Measurements from ENCODE around the gene CCR4. TPM values are rescaled to one million over a fixed set of nuclear protein-coding genes. Genes with fewer than 3 reads are reported as not detected.
"Not testable (repeated sequence)": the region's sequence is repeated elsewhere in the genome, so short reads cannot be mapped to it uniquely, and the experiment has no call there.

Gene CCR4
- total RNA-seq, 3 donors from 2014 or later (not counting 1 experiment from before 2014, with no cell fraction given), result 0.52 to 2.5 (median 1.4) TPM

DNA sequence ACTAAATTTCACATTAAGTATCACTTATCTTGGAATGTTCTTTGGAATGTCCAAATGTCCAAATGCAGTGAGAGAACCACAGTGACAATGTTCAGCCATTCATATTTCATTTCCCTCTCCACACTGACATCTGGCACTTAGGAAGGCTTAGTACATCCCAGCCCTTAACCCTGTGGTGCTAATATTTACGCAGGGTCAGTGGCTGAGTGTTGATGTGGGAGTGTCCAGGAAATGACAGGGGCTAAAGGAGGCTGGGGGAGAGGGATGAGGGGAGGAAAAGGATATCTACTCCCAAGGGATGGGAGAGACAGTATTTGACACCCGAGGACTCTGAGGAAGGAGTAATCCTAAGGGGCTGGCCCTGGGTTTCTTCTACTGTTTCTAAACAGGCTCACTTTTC lies 14.1 kb upstream of the CCR4 start:
- no peaks in the 10 kb centered on the region for H3K27me3 ChIP-seq (ENCODE audit: control insufficient read depth, insufficient read depth, low read length)
- WGBS (ENCODE audit: insufficient coverage), result 92% methylated on average over 2 of the region's 2 CpGs
- DNase-seq (no peak), ATAC-seq (no peak)
- Mint-ChIP-seq H3K36me3 (no peaks in the 10 kb centered on the region), H3K4me3 (no peak overlapping the region), H3K27ac (no peak overlapping the region), H3K27me3 (ENCODE audit: low read depth in 2 of 2) (no peaks in the 10 kb centered on the region), H3K9me3 (no peaks in the 10 kb centered on the region), H3K4me1 (no peaks in the 10 kb centered on the region)
- H3K9me3 ChIP-seq (ENCODE audit: control insufficient read depth, insufficient read depth, low read length), result no peaks in the 10 kb centered on the region
- H3K4me1 ChIP-seq (ENCODE audit: control insufficient read depth, insufficient read depth, low read length), result no peaks in the 10 kb centered on the region
- intact Hi-C loops (cut with micrococcal nuclease), result no loop called here
- H3K4me3 ChIP-seq (ENCODE audit: low read length), result no peak overlapping the region
- TF ChIP-seq, protein P1, sequence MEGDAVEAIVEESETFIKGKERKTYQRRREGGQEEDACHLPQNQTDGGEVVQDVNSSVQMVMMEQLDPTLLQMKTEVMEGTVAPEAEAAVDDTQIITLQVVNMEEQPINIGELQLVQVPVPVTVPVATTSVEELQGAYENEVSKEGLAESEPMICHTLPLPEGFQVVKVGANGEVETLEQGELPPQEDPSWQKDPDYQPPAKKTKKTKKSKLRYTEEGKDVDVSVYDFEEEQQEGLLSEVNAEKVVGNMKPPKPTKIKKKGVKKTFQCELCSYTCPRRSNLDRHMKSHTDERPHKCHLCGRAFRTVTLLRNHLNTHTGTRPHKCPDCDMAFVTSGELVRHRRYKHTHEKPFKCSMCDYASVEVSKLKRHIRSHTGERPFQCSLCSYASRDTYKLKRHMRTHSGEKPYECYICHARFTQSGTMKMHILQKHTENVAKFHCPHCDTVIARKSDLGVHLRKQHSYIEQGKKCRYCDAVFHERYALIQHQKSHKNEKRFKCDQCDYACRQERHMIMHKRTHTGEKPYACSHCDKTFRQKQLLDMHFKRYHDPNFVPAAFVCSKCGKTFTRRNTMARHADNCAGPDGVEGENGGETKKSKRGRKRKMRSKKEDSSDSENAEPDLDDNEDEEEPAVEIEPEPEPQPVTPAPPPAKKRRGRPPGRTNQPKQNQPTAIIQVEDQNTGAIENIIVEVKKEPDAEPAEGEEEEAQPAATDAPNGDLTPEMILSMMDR (IDR thresholded peaks at IDR 0.05), result no peak
- H3K36me3 ChIP-seq (ENCODE audit: control insufficient read depth, insufficient read depth, low read length), result no peaks in the 10 kb centered on the region
- no peak overlapping the region for H3K27ac ChIP-seq (ENCODE audit: low read length)

DNA sequence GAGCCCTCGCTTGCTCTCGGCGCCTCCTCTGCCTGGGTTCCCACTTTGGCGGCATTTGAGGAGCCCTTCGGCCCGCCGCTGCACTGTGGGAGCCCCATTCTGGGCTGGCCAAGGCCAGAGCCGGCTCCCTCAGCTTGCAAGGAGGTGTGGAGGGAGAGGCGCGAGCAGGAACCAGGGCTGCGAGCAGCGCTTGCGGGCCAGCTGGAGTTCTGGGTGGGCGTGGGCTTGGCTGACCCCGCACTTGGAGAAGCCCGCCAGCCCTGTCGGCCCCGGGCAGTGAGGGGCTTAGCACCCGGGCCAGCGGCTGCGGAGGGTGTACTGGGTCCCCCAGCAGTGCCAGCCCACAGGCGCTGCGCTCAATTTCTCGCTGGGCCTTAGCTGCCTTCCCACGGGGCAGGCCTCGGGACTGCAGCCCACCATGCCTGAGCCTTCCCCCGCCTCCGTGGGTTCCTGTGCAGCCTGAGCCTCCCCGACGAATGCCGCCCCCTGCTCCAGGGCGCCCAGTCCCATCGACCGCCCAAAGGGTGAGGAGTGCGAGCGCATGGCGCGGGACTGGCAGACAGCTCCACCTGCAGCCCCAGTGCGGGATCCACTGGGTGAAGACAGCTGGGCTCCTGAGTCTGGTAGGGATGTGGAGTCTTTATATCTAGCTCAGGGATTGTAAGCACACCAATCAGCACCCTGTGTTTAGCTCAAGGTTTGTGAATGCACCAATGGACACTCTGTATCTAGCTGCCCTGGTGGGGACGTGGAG lies 11.7 kb upstream of the CCR4 start:
- H3K36me3 Mint-ChIP-seq; H3K27ac Mint-ChIP-seq; H3K27me3 ChIP-seq (ENCODE audit: control insufficient read depth, insufficient read depth, low read length); H3K27ac ChIP-seq (ENCODE audit: low read length); H3K4me3 ChIP-seq (ENCODE audit: low read length); H3K9me3 ChIP-seq (ENCODE audit: control insufficient read depth, insufficient read depth, low read length); H3K4me1 Mint-ChIP-seq; H3K36me3 ChIP-seq (ENCODE audit: control insufficient read depth, insufficient read depth, low read length); H3K4me3 Mint-ChIP-seq; ATAC-seq; DNase-seq; H3K4me1 ChIP-seq (ENCODE audit: control insufficient read depth, insufficient read depth, low read length); H3K9me3 Mint-ChIP-seq; intact Hi-C loops (cut with micrococcal nuclease); H3K27me3 Mint-ChIP-seq (ENCODE audit: low read depth in 2 of 2): not testable (repeated sequence)
- WGBS (ENCODE audit: insufficient coverage), result 93% methylated on average over 39 of the region's 40 CpGs

DNA sequence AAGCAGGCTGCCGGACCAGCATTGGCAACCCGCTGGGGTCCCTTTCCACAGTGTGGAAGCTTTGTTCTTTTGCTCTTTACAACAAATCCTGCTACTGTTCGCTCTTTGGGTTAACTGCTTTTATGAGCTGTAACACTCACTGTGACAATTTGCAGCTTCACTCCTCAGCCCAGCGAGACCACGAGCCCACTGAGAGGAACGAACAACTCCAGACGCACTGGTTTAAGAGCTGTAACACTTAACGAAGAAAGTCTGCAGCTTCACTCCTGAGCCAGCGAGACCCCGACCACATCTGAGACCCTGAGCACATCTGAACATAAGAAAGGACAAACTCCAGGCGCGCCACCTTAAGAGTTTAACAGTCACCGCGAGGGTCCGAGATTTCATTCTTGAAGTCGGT lies 10.7 kb upstream of the CCR4 start:
- Mint-ChIP-seq H3K27ac (no peak overlapping the region), H3K9me3 (no peaks in the 10 kb centered on the region), H3K36me3 (no peaks in the 10 kb centered on the region), H3K27me3 (ENCODE audit: low read depth in 2 of 2) (no peaks in the 10 kb centered on the region), H3K4me1 (no peaks in the 10 kb centered on the region), H3K4me3 (no peak overlapping the region)
- H3K36me3 ChIP-seq (ENCODE audit: control insufficient read depth, insufficient read depth, low read length), result no peaks in the 10 kb centered on the region
- TF ChIP-seq, protein P1 (IDR thresholded peaks at IDR 0.05), result no peak
- intact Hi-C loops (cut with micrococcal nuclease), result no loop called here
- no peaks in the 10 kb centered on the region for H3K27me3 ChIP-seq (ENCODE audit: control insufficient read depth, insufficient read depth, low read length)
- DNase-seq (no peak), ATAC-seq (no peak)
- no peaks in the 10 kb centered on the region for H3K9me3 ChIP-seq (ENCODE audit: control insufficient read depth, insufficient read depth, low read length)
- no peak overlapping the region for H3K4me3 ChIP-seq (ENCODE audit: low read length)
- H3K4me1 ChIP-seq (ENCODE audit: control insufficient read depth, insufficient read depth, low read length), result no peaks in the 10 kb centered on the region
- 83% methylated on average over 16 of the region's 16 CpGs for WGBS (ENCODE audit: insufficient coverage)
- H3K27ac ChIP-seq (ENCODE audit: low read length), result no peak overlapping the region

DNA sequence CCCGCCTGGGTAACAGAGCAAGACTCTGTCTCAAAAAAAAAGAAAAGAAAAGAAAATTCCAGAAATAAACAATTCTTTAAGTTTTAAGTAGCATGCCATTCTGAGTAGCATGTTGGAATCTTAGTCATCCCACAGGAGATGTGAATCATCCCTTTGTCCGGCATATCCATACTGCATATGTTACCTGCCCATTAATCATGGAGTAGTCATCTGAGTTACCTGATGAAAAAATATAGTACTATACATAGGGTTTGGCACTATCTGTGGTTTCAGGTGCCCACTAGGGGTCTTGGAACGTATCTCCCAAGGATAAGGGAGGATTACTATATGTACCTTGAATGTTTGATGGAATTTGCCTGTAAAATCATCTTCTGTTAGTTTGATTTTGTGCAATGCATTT lies 6.3 kb upstream of the CCR4 start:
- H3K27me3 Mint-ChIP-seq (ENCODE audit: low read depth in 2 of 2), result no peaks in the 10 kb centered on the region
- no peak overlapping the region for H3K27ac Mint-ChIP-seq
- H3K4me1 ChIP-seq (ENCODE audit: control insufficient read depth, insufficient read depth, low read length), result peaks cover 4% of the 10 kb centered on the region
- H3K4me3 ChIP-seq (ENCODE audit: low read length), result no peak overlapping the region
- no peaks in the 10 kb centered on the region for H3K36me3 Mint-ChIP-seq
- no peaks in the 10 kb centered on the region for H3K36me3 ChIP-seq (ENCODE audit: control insufficient read depth, insufficient read depth, low read length)
- ATAC-seq (no peak), DNase-seq (no peak)
- no peak overlapping the region for H3K27ac ChIP-seq (ENCODE audit: low read length)
- H3K4me3 Mint-ChIP-seq, result no peak overlapping the region
- 86% methylated on average over 3 of the region's 3 CpGs for WGBS (ENCODE audit: insufficient coverage)
- H3K9me3 ChIP-seq (ENCODE audit: control insufficient read depth, insufficient read depth, low read length), result no peaks in the 10 kb centered on the region
- intact Hi-C loops (cut with micrococcal nuclease), result no loop called here
- H3K27me3 ChIP-seq (ENCODE audit: control insufficient read depth, insufficient read depth, low read length), result no peaks in the 10 kb centered on the region
- TF ChIP-seq, protein P1 (IDR thresholded peaks at IDR 0.05), result no peak
- no peaks in the 10 kb centered on the region for H3K4me1 Mint-ChIP-seq
- no peaks in the 10 kb centered on the region for H3K9me3 Mint-ChIP-seq

DNA sequence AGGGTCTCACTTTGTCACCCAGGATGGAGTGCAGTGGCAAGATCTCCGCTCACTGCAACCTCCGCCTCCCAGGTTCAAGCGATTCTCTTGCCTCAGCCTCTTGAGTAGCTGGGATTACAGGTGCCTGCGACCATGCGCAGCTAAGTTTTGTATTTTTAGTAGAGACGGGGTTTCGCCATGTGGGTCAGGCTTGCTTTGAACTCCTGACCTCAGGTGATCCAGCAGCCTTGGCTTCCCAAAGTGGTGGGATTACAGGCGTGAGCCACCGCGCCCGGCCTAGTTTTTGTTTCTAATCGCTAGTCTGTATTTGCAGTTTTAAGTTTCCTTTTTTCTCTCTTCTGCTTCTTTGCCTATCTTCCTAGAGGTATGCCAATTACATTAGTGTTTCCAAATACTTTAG lies 5.8 kb upstream of the CCR4 start:
- H3K4me1 ChIP-seq (ENCODE audit: control insufficient read depth, insufficient read depth, low read length); H3K27me3 ChIP-seq (ENCODE audit: control insufficient read depth, insufficient read depth, low read length); H3K4me3 ChIP-seq (ENCODE audit: low read length); H3K36me3 Mint-ChIP-seq; H3K36me3 ChIP-seq (ENCODE audit: control insufficient read depth, insufficient read depth, low read length); H3K4me1 Mint-ChIP-seq; H3K9me3 ChIP-seq (ENCODE audit: control insufficient read depth, insufficient read depth, low read length); H3K27ac Mint-ChIP-seq; H3K4me3 Mint-ChIP-seq; DNase-seq; H3K27me3 Mint-ChIP-seq (ENCODE audit: low read depth in 2 of 2); intact Hi-C loops (cut with micrococcal nuclease); H3K27ac ChIP-seq (ENCODE audit: low read length); H3K9me3 Mint-ChIP-seq: not testable (repeated sequence)
- WGBS (ENCODE audit: insufficient coverage), result 94% methylated on average over 12 of the region's 12 CpGs
- ATAC-seq, result peak in 1 of 3 donors; percentile 26
